ENCODE results near the gene MYF6. TPM values are rescaled to one million over a fixed set of nuclear protein-coding genes. Genes with fewer than 3 reads are reported as not detected.

Gene MYF6
- polyA plus RNA-seq, 4 donors, result 0.10 to 0.26 (median 0.16) TPM; not detected in 1

- DNase-seq (ENCODE audit: low read depth in 4 of 4, low spot score in 3 of 4), result no peak
Observed at GRCh38 chr12:80747800-80748199, 40.4 kb downstream of the MYF6 start.

- no peak for DNase-seq (ENCODE audit: low read depth in 4 of 4, low spot score in 3 of 4)
Observed at GRCh38 chr12:80749456-80749855, 42.0 kb downstream of the MYF6 start.

- DNase-seq (ENCODE audit: low read depth in 4 of 4, low spot score in 3 of 4), result no peak
Observed at GRCh38 chr12:80752464-80752863, 45.0 kb downstream of the MYF6 start.

- no peak for DNase-seq (ENCODE audit: low read depth in 4 of 4, low spot score in 3 of 4)
Observed at GRCh38 chr12:80754274-80754673, 46.8 kb downstream of the MYF6 start.

GRCh38 chr12:80756875-80757274 lies 49.4 kb downstream of the MYF6 start:
- no peak for DNase-seq (ENCODE audit: low read depth in 4 of 4, low spot score in 3 of 4)

Other genes with a start within 250 kb of the MYF6 start
- not detected for gene MYF5, start 9.3 kb downstream of the MYF6 start, polyA plus RNA-seq (ENCODE audit: insufficient read length in 4 of 4)
- 10 to 100 TPM; 15.4 to 24.8 (median 22.2) TPM for gene LIN7A, start 230.3 kb downstream of the MYF6 start, polyA plus RNA-seq (ENCODE audit: insufficient read length in 4 of 4)